ENCODE data around the gene BCL11B. TPM values are rescaled to one million over a fixed set of nuclear protein-coding genes. Genes with fewer than 3 reads are reported as not detected.

The BCL11B gene
- total RNA-seq, 1 donor from 2014 or later = 0.16 TPM

GRCh38 chr14:99125616-99126431, 146.2 kb downstream of the BCL11B start:
- Mint-ChIP-seq H3K36me3 (ENCODE audit: unreplicated experiment) (no peaks in the 10 kb centered on the region), H3K9me3 (ENCODE audit: unreplicated experiment) (no peaks in the 10 kb centered on the region), H3K4me3 (ENCODE audit: unreplicated experiment) (no peak overlapping the region), H3K27ac (ENCODE audit: unreplicated experiment) (no peak overlapping the region), H3K4me1 (ENCODE audit: unreplicated experiment) (peaks cover 7% of the 10 kb centered on the region), H3K27me3 (ENCODE audit: unreplicated experiment) (no peaks in the 10 kb centered on the region)
- TF ChIP-seq CTCF (IDR thresholded peaks at IDR 0.05) = no peak
- peak; percentile 59 for DNase-seq (ENCODE audit: extremely low spot score, unreplicated experiment)

GRCh38 chr14:99125113-99125512, 146.9 kb downstream of the BCL11B start:
- Mint-ChIP-seq H3K4me1 (ENCODE audit: unreplicated experiment) (peaks cover 7% of the 10 kb centered on the region), H3K4me3 (ENCODE audit: unreplicated experiment) (no peak overlapping the region), H3K27me3 (ENCODE audit: unreplicated experiment) (no peaks in the 10 kb centered on the region), H3K27ac (ENCODE audit: unreplicated experiment) (no peak overlapping the region), H3K36me3 (ENCODE audit: unreplicated experiment) (no peaks in the 10 kb centered on the region), H3K9me3 (ENCODE audit: unreplicated experiment) (no peaks in the 10 kb centered on the region)
- no peak for TF ChIP-seq CTCF (IDR thresholded peaks at IDR 0.05)
- DNase-seq (ENCODE audit: extremely low spot score, unreplicated experiment) = peak; percentile 70

GRCh38 chr14:99124482-99125105, 147.4 kb downstream of the BCL11B start:
- Mint-ChIP-seq H3K27me3 (ENCODE audit: unreplicated experiment) (no peaks in the 10 kb centered on the region), H3K4me1 (ENCODE audit: unreplicated experiment) (peaks cover 7% of the 10 kb centered on the region), H3K36me3 (ENCODE audit: unreplicated experiment) (no peaks in the 10 kb centered on the region), H3K27ac (ENCODE audit: unreplicated experiment) (no peak overlapping the region), H3K9me3 (ENCODE audit: unreplicated experiment) (no peaks in the 10 kb centered on the region), H3K4me3 (ENCODE audit: unreplicated experiment) (no peak overlapping the region)
- peak; percentile 79 for DNase-seq (ENCODE audit: extremely low spot score, unreplicated experiment)
- TF ChIP-seq CTCF (IDR thresholded peaks at IDR 0.05) = no peak

- DNase-seq (ENCODE audit: extremely low spot score, unreplicated experiment) = peak; percentile 70
- Mint-ChIP-seq H3K9me3 (ENCODE audit: unreplicated experiment) (no peaks in the 10 kb centered on the region), H3K36me3 (ENCODE audit: unreplicated experiment) (no peaks in the 10 kb centered on the region), H3K4me3 (ENCODE audit: unreplicated experiment) (no peak overlapping the region), H3K27ac (ENCODE audit: unreplicated experiment) (no peak overlapping the region), H3K27me3 (ENCODE audit: unreplicated experiment) (peaks cover 2% of the 10 kb centered on the region), H3K4me1 (ENCODE audit: unreplicated experiment) (peaks cover 7% of the 10 kb centered on the region)
- TF ChIP-seq CTCF (IDR thresholded peaks at IDR 0.05) = no peak
Observed at GRCh38 chr14:99123208-99123870, 148.7 kb downstream of the BCL11B start.
